Esophagus muscularis mucosa (tissue), 4 donors: ENCODE data around the gene CISD2. TPM values are rescaled to one million over a fixed set of nuclear protein-coding genes. Genes with fewer than 3 reads are reported as not detected.

ENCODE experiments used
- DNase-seq: peaks from one replicate; pipeline ENCODE4 v3.0.0-alpha.2; 2017; ENCODE audit errors: extremely low spot score
- H3K27ac ChIP-seq, 4 donors: fragments of 200-600 bp; sonication (generic); replicated peaks in 1 of 4; 1 replicate in 3 of 4; 2 replicates in 1 of 4; pipeline ENCODE4 v1.5.1; 2016 to 2019; ENCODE audit warnings: mild to moderate bottlenecking in 1 of 4
- H3K27me3 ChIP-seq, 4 donors: fragments of 200-600 bp; sonication (generic); one replicate each; pipeline versions ENCODE4 v1.5.1 to v1.6.0; 2016 to 2019
- H3K36me3 ChIP-seq, 4 donors: fragments of 200-600 bp; sonication (generic); one replicate each; pipeline ENCODE4 v1.5.1; 2016 to 2019
- H3K4me1 ChIP-seq, 4 donors: fragments of 200-600 bp; sonication (generic); one replicate each; pipeline ENCODE4 v1.5.1; 2016 to 2019
- H3K4me3 ChIP-seq, 4 donors: fragments of 200-600 bp; sonication (generic); 1 replicate in 2 of 4; 2 replicates in 2 of 4; pipeline ENCODE4 v1.5.1; 2016 to 2019; ENCODE audit warnings: mild to moderate bottlenecking in 4 of 4, moderate library complexity in 1 of 4
- H3K9me3 ChIP-seq, 4 donors: fragments of 200-600 bp; sonication (generic); 1 replicate in 3 of 4; 2 replicates in 1 of 4; pipeline ENCODE4 v1.5.1; 2016 to 2019
- EP300 ChIP-seq: sonication (generic); formaldehyde crosslinking; IDR thresholded peaks from one replicate; pipeline ENCODE4 v1.6.1; 2017; ENCODE audit warnings: antibody characterized with exemption
- POLR2A ChIP-seq: fragments of 450-650 bp; IDR thresholded peaks from one replicate; pipeline ENCODE4 v1.6.1; 2017; ENCODE audit warnings: antibody characterized with exemption, moderate library complexity, mild to moderate bottlenecking, low read depth
- POLR2AphosphoS5 ChIP-seq, 2 donors: sonication (generic); formaldehyde crosslinking; IDR thresholded peaks; one replicate each; pipeline ENCODE4 v1.6.1; 2017; ENCODE audit warnings: antibody characterized with exemption in 2 of 2
- WGBS: methylation state at CpG from one replicate; pipeline ENCODE4 v1.1.5; 2018; 5-methylcytosine and 5-hydroxymethylcytosine counted together
- intact Hi-C: fragments of 100-400 bp; cut with DNase I; formaldehyde crosslinking; loops from one replicate; pipeline ENCODE4 v1.15.1; 2023
- total RNA-seq, 4 donors: library from RNA; depleted of rRNA; stranded (reverse); fragments of >200 nt; gene quantifications; one replicate each; pipeline versions ENCODE4 v1.1.0 to v1.2.1, GENCODE V29; 2016
- TF ChIP-seq, protein P1 (sequence below), 3 experiments: fragments of 200-600 bp in 2 of 3; fragments of 450-650 bp in 1 of 3; sonication (generic) in 2 of 3; IDR thresholded peaks; one replicate each; pipeline ENCODE4 v1.5.1; 2017 to 2019; ENCODE audit warnings: antibody characterized with exemption in 3 of 3, mild to moderate bottlenecking in 2 of 3, moderate library complexity in 1 of 3

Gene CISD2
- total RNA-seq, 4 donors from 2014 or later = 6.6 to 13.3 (median 10.3) TPM

DNA sequence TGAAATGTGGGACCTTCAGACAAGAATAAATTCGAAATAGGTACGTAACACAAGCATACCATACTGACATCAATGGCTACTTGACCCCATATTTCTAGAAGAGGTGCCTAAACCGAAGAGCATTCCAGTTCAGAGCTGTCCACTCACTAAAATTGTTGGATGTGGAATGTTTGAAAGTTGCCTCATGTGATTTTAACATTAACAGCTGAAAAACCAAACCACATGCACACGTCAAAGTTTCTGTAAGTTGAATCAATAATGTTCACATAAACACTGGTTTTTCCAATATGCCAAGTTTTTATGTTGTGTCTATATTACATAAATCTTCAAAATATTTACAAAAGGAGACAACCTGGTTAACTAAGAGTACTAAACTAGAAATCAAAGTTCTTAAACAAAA, 44.9 kb upstream of the CISD2 start:
- Histone ChIP-seq H3K27ac (peak overlapping the region; percentile 94 to 100 (median 100)), H3K4me1 (peaks cover 52 to 65% (median 63%) of the 10 kb centered on the region in 4 donors), H3K36me3 (no peaks in the 10 kb centered on the region), H3K4me3 (peak overlapping the region; percentile 64 to 98 (median 90)), H3K9me3 (no peaks in the 10 kb centered on the region), H3K27me3 (no peaks in the 10 kb centered on the region)
- 37% methylated on average over 4 of the region's 4 CpGs for WGBS
- intact Hi-C loops = loop anchor here (2.0 to 10.0 kb wide), 2 partner anchors 63 to 199 kb away; partner anchors contain the start of gene MANBA
- no peak for DNase-seq
- TF ChIP-seq, protein P1, sequence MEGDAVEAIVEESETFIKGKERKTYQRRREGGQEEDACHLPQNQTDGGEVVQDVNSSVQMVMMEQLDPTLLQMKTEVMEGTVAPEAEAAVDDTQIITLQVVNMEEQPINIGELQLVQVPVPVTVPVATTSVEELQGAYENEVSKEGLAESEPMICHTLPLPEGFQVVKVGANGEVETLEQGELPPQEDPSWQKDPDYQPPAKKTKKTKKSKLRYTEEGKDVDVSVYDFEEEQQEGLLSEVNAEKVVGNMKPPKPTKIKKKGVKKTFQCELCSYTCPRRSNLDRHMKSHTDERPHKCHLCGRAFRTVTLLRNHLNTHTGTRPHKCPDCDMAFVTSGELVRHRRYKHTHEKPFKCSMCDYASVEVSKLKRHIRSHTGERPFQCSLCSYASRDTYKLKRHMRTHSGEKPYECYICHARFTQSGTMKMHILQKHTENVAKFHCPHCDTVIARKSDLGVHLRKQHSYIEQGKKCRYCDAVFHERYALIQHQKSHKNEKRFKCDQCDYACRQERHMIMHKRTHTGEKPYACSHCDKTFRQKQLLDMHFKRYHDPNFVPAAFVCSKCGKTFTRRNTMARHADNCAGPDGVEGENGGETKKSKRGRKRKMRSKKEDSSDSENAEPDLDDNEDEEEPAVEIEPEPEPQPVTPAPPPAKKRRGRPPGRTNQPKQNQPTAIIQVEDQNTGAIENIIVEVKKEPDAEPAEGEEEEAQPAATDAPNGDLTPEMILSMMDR (IDR thresholded peaks at IDR 0.05) = no peak
- TF ChIP-seq EP300 = no peak
- no peak for TF ChIP-seq POLR2AphosphoS5 (IDR thresholded peaks at IDR 0.05)
- TF ChIP-seq POLR2A = no peak

DNA sequence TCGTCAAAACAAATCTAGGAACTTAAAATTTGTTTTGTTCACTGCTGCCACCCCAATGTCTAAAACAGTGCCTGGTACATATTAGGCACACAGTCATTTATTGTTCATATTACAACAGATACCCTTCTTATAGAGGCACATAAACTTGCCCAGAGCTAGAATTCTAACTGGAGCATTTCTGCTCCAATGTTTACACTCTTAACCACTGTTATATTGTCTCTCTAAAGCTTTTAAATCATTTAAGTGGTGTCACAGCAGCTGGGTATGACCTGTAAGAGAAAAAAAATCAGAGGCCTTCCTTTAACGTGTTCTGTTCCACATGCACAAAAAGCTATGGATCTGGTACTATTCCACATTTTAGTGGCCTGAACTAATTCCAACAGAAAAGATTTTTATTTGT, 44.4 kb upstream of the CISD2 start:
- peak overlapping the region; percentile 94 to 100 (median 100) for H3K27ac ChIP-seq
- no peaks in the 10 kb centered on the region for H3K9me3 ChIP-seq
- intact Hi-C loops = loop anchor here (2.0 to 10.0 kb wide), 2 partner anchors 64 to 200 kb away; partner anchors contain the start of gene MANBA
- WGBS = 4% methylated on average over 2 of the region's 2 CpGs
- DNase-seq = no peak
- peaks cover 47 to 65% (median 63%) of the 10 kb centered on the region in 4 donors for H3K4me1 ChIP-seq
- no peaks in the 10 kb centered on the region for H3K36me3 ChIP-seq
- no peaks in the 10 kb centered on the region for H3K27me3 ChIP-seq
- peak overlapping the region; percentile 64 to 98 (median 90) for H3K4me3 ChIP-seq
- TF ChIP-seq, protein P1 (IDR thresholded peaks at IDR 0.05) = no peak
- TF ChIP-seq EP300 (no peak), POLR2AphosphoS5 (IDR thresholded peaks at IDR 0.05) (no peak), POLR2A (no peak)

DNA sequence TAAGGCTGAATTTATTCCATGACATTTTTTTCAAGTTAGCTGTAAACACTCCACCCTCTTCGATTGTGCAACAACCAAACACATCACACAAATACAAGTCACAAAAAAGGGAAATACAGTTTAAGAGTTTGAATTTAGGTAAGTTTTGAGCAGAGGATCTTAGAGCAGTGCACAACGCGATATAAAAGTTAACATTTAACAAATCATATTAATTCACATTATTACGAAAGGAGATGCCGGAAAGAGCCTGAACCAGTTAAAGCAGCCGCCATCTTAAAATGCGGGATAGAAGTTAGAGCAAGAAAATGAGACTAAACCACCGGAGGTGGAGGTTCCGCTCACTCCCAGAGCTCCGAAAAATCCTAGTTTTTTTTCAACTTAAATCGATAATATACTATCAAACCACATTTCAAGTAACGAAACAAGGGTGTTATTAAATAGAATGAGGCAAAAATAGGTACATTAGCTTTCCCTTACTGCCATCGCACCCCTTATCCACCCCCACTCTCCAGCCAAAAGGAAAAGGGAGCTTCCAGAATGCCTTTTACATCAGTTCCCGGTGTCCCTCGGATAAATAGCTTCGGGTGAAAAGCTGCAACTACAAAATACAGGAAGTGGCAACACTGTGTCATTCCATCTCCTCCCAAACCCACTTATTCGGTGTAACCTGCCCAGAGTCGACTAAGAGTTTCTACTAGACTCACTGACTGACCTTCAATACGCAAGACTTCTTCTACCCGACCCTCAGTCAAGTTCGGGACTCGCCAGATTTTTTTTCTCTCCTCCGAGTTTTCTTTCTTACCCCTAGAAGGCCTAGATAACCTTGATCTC, 43.3 kb upstream of the CISD2 start:
- no peaks in the 10 kb centered on the region for H3K36me3 ChIP-seq
- no peaks in the 10 kb centered on the region for H3K27me3 ChIP-seq
- DNase-seq = no peak
- peak overlapping the region; percentile 94 to 100 (median 100) for H3K27ac ChIP-seq
- intact Hi-C loops = loop anchor here (2.0 to 10.0 kb wide), 3 partner anchors 65 to 201 kb away; partner anchors contain the start of genes MANBA and SLC9B1
- peak; percentile 58 to 75 for TF ChIP-seq POLR2AphosphoS5 (IDR thresholded peaks at IDR 0.05)
- TF ChIP-seq EP300 = no peak
- TF ChIP-seq, protein P1 (IDR thresholded peaks at IDR 0.05) = no peak
- TF ChIP-seq POLR2A = peak; percentile 57
- under 1% methylated on average over 23 of the region's 23 CpGs for WGBS
- peak overlapping the region; percentile 64 to 98 (median 90) for H3K4me3 ChIP-seq
- peaks cover 37 to 57% (median 53%) of the 10 kb centered on the region in 4 donors for H3K4me1 ChIP-seq
- no peaks in the 10 kb centered on the region for H3K9me3 ChIP-seq

DNA sequence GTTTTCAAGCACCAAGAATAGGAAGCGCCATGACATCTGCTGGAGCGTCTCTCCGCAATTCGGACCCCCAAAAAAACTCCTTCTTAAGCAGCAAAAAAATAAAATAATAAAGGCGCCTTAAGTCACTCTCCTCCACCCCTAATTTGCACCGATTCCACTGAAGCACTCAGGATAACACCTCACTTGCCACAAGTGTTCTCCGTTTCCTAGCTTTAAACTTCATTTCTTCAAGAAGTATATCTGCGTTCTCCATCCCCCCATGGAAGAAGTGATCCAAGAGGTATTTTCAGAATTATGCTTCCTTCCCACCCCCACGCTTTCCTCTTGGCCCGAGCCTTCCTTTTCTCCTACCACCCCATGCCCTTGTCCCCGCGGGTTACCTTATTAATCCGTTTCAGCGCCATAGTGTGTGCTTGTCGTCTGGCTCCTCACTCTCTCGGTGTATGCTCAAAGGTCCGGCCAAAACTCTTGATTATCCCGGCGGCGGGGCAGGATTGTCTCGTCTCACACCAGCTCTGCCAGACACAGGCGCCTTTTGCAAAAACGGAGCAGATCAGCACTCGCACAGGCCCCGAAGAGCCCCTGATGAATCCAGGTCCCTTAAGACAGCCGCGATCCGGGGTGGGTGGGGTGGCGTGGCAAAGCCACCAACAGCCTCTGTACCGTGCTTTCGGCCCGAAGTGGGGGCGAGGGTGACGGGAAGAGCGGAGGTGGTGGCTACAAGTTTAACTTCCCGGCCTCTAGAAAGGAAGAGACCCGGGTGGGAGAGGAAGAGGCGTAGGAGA, 42.5 kb upstream of the CISD2 start:
- under 1% methylated on average over 33 of the region's 38 CpGs for WGBS
- Histone ChIP-seq H3K4me1 (peaks cover 29 to 49% (median 45%) of the 10 kb centered on the region in 4 donors), H3K4me3 (peak overlapping the region; percentile 64 to 98 (median 90)), H3K27ac (peak overlapping the region; percentile 94 to 100 (median 100)), H3K36me3 (no peaks in the 10 kb centered on the region), H3K9me3 (no peaks in the 10 kb centered on the region), H3K27me3 (no peaks in the 10 kb centered on the region)
- TF ChIP-seq EP300 (peak; percentile 2), POLR2A (peak; percentile 8), POLR2AphosphoS5 (IDR thresholded peaks at IDR 0.05) (no peak)
- TF ChIP-seq, protein P1 (IDR thresholded peaks at IDR 0.05) = no peak
- DNase-seq = peak; percentile 92
- intact Hi-C loops = loop anchor here (2.0 to 10.0 kb wide), 2 partner anchors 193 to 201 kb away; partner anchors contain the start of gene SLC9B1
